Measurements from ENCODE around the gene GDPGP1. TPM values are rescaled to one million over a fixed set of nuclear protein-coding genes. Genes with fewer than 3 reads are reported as not detected.

Gene GDPGP1
- total and polyA plus RNA-seq, 11 donors = 4.8 to 18.9 (median 12.3) TPM

GRCh38 chr15:90188914-90189748, 44.9 kb upstream of the GDPGP1 start:
- WGBS, 4 donors = 72 to 81% (median 78%) methylated on average over 8 of the region's 8 CpGs
- no peak for ATAC-seq
- Histone ChIP-seq H3K27ac (peak overlapping the region in 2 of 12 donors; percentile 66 to 98), H3K27me3 (peaks cover 0 to 12% (median 0%) of the 10 kb centered on the region in 9 donors), H3K4me3 (no peak overlapping the region), H3K4me1 (peaks cover 7 to 92% (median 28%) of the 10 kb centered on the region in 12 donors), H3K36me3 (no peaks in the 10 kb centered on the region), H3K9me3 (no peaks in the 10 kb centered on the region)
- no peak for TF ChIP-seq POLR2A (IDR thresholded peaks at IDR 0.05)
- TF ChIP-seq, protein P1, sequence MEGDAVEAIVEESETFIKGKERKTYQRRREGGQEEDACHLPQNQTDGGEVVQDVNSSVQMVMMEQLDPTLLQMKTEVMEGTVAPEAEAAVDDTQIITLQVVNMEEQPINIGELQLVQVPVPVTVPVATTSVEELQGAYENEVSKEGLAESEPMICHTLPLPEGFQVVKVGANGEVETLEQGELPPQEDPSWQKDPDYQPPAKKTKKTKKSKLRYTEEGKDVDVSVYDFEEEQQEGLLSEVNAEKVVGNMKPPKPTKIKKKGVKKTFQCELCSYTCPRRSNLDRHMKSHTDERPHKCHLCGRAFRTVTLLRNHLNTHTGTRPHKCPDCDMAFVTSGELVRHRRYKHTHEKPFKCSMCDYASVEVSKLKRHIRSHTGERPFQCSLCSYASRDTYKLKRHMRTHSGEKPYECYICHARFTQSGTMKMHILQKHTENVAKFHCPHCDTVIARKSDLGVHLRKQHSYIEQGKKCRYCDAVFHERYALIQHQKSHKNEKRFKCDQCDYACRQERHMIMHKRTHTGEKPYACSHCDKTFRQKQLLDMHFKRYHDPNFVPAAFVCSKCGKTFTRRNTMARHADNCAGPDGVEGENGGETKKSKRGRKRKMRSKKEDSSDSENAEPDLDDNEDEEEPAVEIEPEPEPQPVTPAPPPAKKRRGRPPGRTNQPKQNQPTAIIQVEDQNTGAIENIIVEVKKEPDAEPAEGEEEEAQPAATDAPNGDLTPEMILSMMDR (IDR thresholded peaks at IDR 0.05) = no peak
- intact Hi-C loops (cut with DNase I) = loop anchor here in 1 of 10 donors (5.0 kb wide), 1 partner anchor 33 kb away; no protein-coding TSS in a partner anchor
- DNase-seq = no peak

GRCh38 chr15:90189781-90190467, 44.1 kb upstream of the GDPGP1 start:
- H3K4me3 ChIP-seq = no peak overlapping the region
- WGBS, 4 donors = 74 to 82% (median 76%) methylated on average over 10 of the region's 10 CpGs

GRCh38 chr15:90190606-90191343, 43.2 kb upstream of the GDPGP1 start:
- no peak for DNase-seq
- 82 to 92% (median 88%) methylated on average over 6 to 10 of the region's 10 CpGs for WGBS, 4 donors
- intact Hi-C loops (cut with DNase I) = no loop called here
- Histone ChIP-seq H3K27ac (peak overlapping the region in 8 of 12 donors; percentile 38 to 98 (median 64)), H3K36me3 (peaks cover 0 to 4% (median 0%) of the 10 kb centered on the region in 9 donors), H3K4me3 (no peak overlapping the region), H3K4me1 (peaks cover 7 to 78% (median 25%) of the 10 kb centered on the region in 12 donors), H3K27me3 (no peaks in the 10 kb centered on the region), H3K9me3 (no peaks in the 10 kb centered on the region)
- ATAC-seq = no peak
- TF ChIP-seq POLR2A (IDR thresholded peaks at IDR 0.05) = no peak
- TF ChIP-seq, protein P1 (IDR thresholded peaks at IDR 0.05) = no peak

More at GRCh38 chr15:90189781-90190467, 44.1 kb upstream of the GDPGP1 start:
- no peak for DNase-seq
- no peak for ATAC-seq
- H3K27me3 ChIP-seq = peaks cover 0 to 4% (median 0%) of the 10 kb centered on the region in 9 donors
- peak overlapping the region in 5 of 12 donors; percentile 3 to 98 (median 66) for H3K27ac ChIP-seq
- no peak for TF ChIP-seq POLR2A (IDR thresholded peaks at IDR 0.05)
- TF ChIP-seq, protein P1 (IDR thresholded peaks at IDR 0.05) = no peak
- intact Hi-C loops (cut with DNase I) = loop anchor here in 1 of 10 donors (5.0 kb wide), 1 partner anchor 32 kb away; no protein-coding TSS in a partner anchor
- H3K4me1 ChIP-seq = peaks cover 7 to 86% (median 26%) of the 10 kb centered on the region in 12 donors
- no peaks in the 10 kb centered on the region for H3K9me3 ChIP-seq
- no peaks in the 10 kb centered on the region for H3K36me3 ChIP-seq
